Spinal cord (tissue), 10 donors: ENCODE measurements around the gene SYNGR2. TPM values are rescaled to one million over a fixed set of nuclear protein-coding genes. Genes with fewer than 3 reads are reported as not detected.

Experiments used
- DNase-seq, 6 donors: peaks; one replicate each; pipeline versions ENCODE4 v3.0.0 to v3.0.0-alpha.2; 2013 to 2015; ENCODE audit warnings: low spot score in 6 of 6, low read depth in 4 of 6
- H3K27ac ChIP-seq: one replicate; pipeline ENCODE4 v1.5.1; 2013; ENCODE audit warnings: low read depth, low read length, control low read depth
- H3K27me3 ChIP-seq: one replicate; pipeline ENCODE4 v1.6.1; 2013; ENCODE audit warnings: low read length; ENCODE audit not compliant: control insufficient read depth, insufficient read depth
- H3K36me3 ChIP-seq: one replicate; pipeline ENCODE4 v1.6.1; 2013; ENCODE audit warnings: low read length; ENCODE audit not compliant: control insufficient read depth, insufficient read depth
- H3K4me1 ChIP-seq: one replicate; pipeline ENCODE4 v1.6.1; 2013; ENCODE audit warnings: low read length; ENCODE audit not compliant: control insufficient read depth, insufficient read depth
- H3K4me3 ChIP-seq: one replicate; pipeline ENCODE4 v1.5.1; 2013; ENCODE audit warnings: low read depth, low read length, control low read depth
- H3K9me3 ChIP-seq: one replicate; pipeline ENCODE4 v1.6.1; 2013; ENCODE audit warnings: low read length; ENCODE audit not compliant: control insufficient read depth, insufficient read depth
- WGBS: methylation state at CpG from one replicate; pipeline ENCODE4 v1.1.5; 2013; ENCODE audit warnings: missing lambda C conversion rate; ENCODE audit not compliant: insufficient coverage; 5-methylcytosine and 5-hydroxymethylcytosine counted together
- long read RNA-seq, 4 donors: transcript quantifications; one replicate each; lab custom pipeline, GENCODE V29; 2026
- polyA plus RNA-seq, 2 donors: library from polyadenylated mRNA; unstranded; fragments of 120-200 nt; gene quantifications; one replicate each; pipeline ENCODE4 v1.2.1, GENCODE V29; 2013; ENCODE audit not compliant: insufficient read length in 2 of 2
- total RNA-seq, 2 donors: library from RNA; depleted of rRNA in 1 of 2; stranded (reverse); fragments of 120-200 nt in 1 of 2; fragments of >200 nt in 1 of 2; gene quantifications; one replicate each; pipeline versions ENCODE4 v1.2.3 to v1.2.4, GENCODE V29; 2013 to 2014
- donor health status: healthy.

Gene SYNGR2
- total RNA-seq = 10 to 100 TPM; 16.7 to 21.9 TPM
- 10 to 100 TPM; 22.0 to 33.6 TPM for polyA plus RNA-seq
- long read RNA-seq, donor 1, transcript SYNGR2-201 (4 exons, 2,325 nt) = major isoform, 25 of 39 reads
- long read RNA-seq, donor 1, transcript SYNGR2-209 (1 exons, 3,036 nt) = minor isoform, 8 of 39 reads
- long read RNA-seq, donor 1, transcript SYNGR2-203 (3 exons, 1,553 nt) = minor isoform, 5 of 39 reads
- long read RNA-seq, donor 1, partial matches to known transcripts = 0 of 39 reads
- long read RNA-seq, donor 1, other reads (novel, unspliced or antisense) = 0 of 39 reads
- long read RNA-seq, donor 2, transcript SYNGR2-201 (4 exons, 2,325 nt) = major isoform, 5 of 8 reads
- long read RNA-seq, donor 2, partial matches to known transcripts = 0 of 8 reads
- long read RNA-seq, donor 2, other reads (novel, unspliced or antisense) = 0 of 8 reads
- long read RNA-seq, donor 3, transcript SYNGR2-201 (4 exons, 2,325 nt) = major isoform, 7 of 11 reads
- long read RNA-seq, donor 3, partial matches to known transcripts = 0 of 11 reads
- long read RNA-seq, donor 3, other reads (novel, unspliced or antisense) = 0 of 11 reads
- long read RNA-seq, donor 4, transcript SYNGR2-209 (1 exons, 3,036 nt) = minor isoform, 24 of 80 reads
- long read RNA-seq, donor 4, transcript SYNGR2-204 (3 exons, 2,125 nt) = minor isoform, 8 of 80 reads
- long read RNA-seq, donor 4, transcript SYNGR2-201 (4 exons, 2,325 nt) = major isoform, 39 of 80 reads
- long read RNA-seq, donor 4, partial matches to known transcripts = 5 of 80 reads
- long read RNA-seq, donor 4, other reads (novel, unspliced or antisense) = 0 of 80 reads

GRCh38 chr17:78168242-78168902 is at the start of gene SYNGR2:
Gene SYNGR2, plus strand, starts transcription at chr17:78168581. Its CDS starts 36 bp downstream, at chr17:78168617.
- peak in 3 of 6 donors; percentile 43 to 88 (median 82) for DNase-seq
- Histone ChIP-seq H3K27me3 (peaks cover 2% of the 10 kb centered on the region), H3K27ac (no peak within 1 kb of the TSS), H3K4me1 (peaks cover 39% of the 10 kb centered on the region), H3K36me3 (peaks cover 30% of the 10 kb centered on the region), H3K9me3 (no peaks in the 10 kb centered on the region), H3K4me3 (peak within 1 kb of the TSS; percentile 52)
- WGBS = under 1% methylated on average over 82 of the region's 84 CpGs

- Histone ChIP-seq H3K4me3 (no peak overlapping the region), H3K27me3 (no peaks in the 10 kb centered on the region), H3K4me1 (peaks cover 15% of the 10 kb centered on the region), H3K36me3 (peaks cover 31% of the 10 kb centered on the region), H3K27ac (no peak overlapping the region), H3K9me3 (no peaks in the 10 kb centered on the region)
- WGBS = 83% methylated on average over 13 of the region's 14 CpGs
- no peak for DNase-seq
Observed at GRCh38 chr17:78118801-78119241, 49.6 kb upstream of the SYNGR2 start.

GRCh38 chr17:78120537-78120936 is 47.8 kb upstream of the SYNGR2 start:
- peaks cover 46% of the 10 kb centered on the region for H3K36me3 ChIP-seq
- H3K27ac ChIP-seq = no peak overlapping the region
- 88% methylated on average over 10 of the region's 13 CpGs for WGBS
- no peaks in the 10 kb centered on the region for H3K9me3 ChIP-seq
- H3K4me3 ChIP-seq = no peak overlapping the region
- H3K4me1 ChIP-seq = peaks cover 22% of the 10 kb centered on the region
- DNase-seq = no peak
- no peaks in the 10 kb centered on the region for H3K27me3 ChIP-seq

- H3K9me3 ChIP-seq = no peaks in the 10 kb centered on the region
- WGBS = 91% methylated on average over 33 of the region's 35 CpGs
- peaks cover 28% of the 10 kb centered on the region for H3K4me1 ChIP-seq
- no peak for DNase-seq
- peaks cover 52% of the 10 kb centered on the region for H3K36me3 ChIP-seq
- no peak overlapping the region for H3K27ac ChIP-seq
- H3K27me3 ChIP-seq = no peaks in the 10 kb centered on the region
- H3K4me3 ChIP-seq = no peak overlapping the region
Observed at GRCh38 chr17:78120971-78121800, 47.2 kb upstream of the SYNGR2 start.

- 87% methylated on average over 10 of the region's 11 CpGs for WGBS
- peaks cover 52% of the 10 kb centered on the region for H3K36me3 ChIP-seq
Observed at GRCh38 chr17:78121801-78122215, 46.6 kb upstream of the SYNGR2 start.

GRCh38 chr17:78122216-78122930 is 46.0 kb upstream of the SYNGR2 start:
- H3K27ac ChIP-seq = no peak overlapping the region
- WGBS = 89% methylated on average over 23 of the region's 23 CpGs
- peaks cover under 1% of the 10 kb centered on the region for H3K27me3 ChIP-seq
- H3K4me1 ChIP-seq = peaks cover 37% of the 10 kb centered on the region
- no peak overlapping the region for H3K4me3 ChIP-seq
- H3K9me3 ChIP-seq = no peaks in the 10 kb centered on the region
- DNase-seq = no peak
- H3K36me3 ChIP-seq = peaks cover 49% of the 10 kb centered on the region

More at GRCh38 chr17:78121801-78122215, 46.6 kb upstream of the SYNGR2 start:
- H3K27me3 ChIP-seq = no peaks in the 10 kb centered on the region
- H3K4me3 ChIP-seq = no peak overlapping the region
- no peak overlapping the region for H3K27ac ChIP-seq
- no peaks in the 10 kb centered on the region for H3K9me3 ChIP-seq
- H3K4me1 ChIP-seq = peaks cover 34% of the 10 kb centered on the region
- no peak for DNase-seq

GRCh38 chr17:78122931-78123249 is 45.5 kb upstream of the SYNGR2 start:
- no peak overlapping the region for H3K4me3 ChIP-seq
- H3K9me3 ChIP-seq = no peaks in the 10 kb centered on the region
- H3K4me1 ChIP-seq = peaks cover 37% of the 10 kb centered on the region
- DNase-seq = no peak
- no peak overlapping the region for H3K27ac ChIP-seq
- H3K27me3 ChIP-seq = peaks cover 5% of the 10 kb centered on the region
- peaks cover 48% of the 10 kb centered on the region for H3K36me3 ChIP-seq
- WGBS = 94% methylated on average over 4 of the region's 4 CpGs

GRCh38 chr17:78123258-78123929 is 45.0 kb upstream of the SYNGR2 start:
- peaks cover 48% of the 10 kb centered on the region for H3K36me3 ChIP-seq
- WGBS = 95% methylated on average over 5 of the region's 5 CpGs
- no peak overlapping the region for H3K27ac ChIP-seq
- H3K4me3 ChIP-seq = no peak overlapping the region
- no peak for DNase-seq
- H3K27me3 ChIP-seq = peaks cover 10% of the 10 kb centered on the region
- peaks cover 40% of the 10 kb centered on the region for H3K4me1 ChIP-seq
- no peaks in the 10 kb centered on the region for H3K9me3 ChIP-seq
